Neural crest cell (in vitro differentiated cells): ENCODE data around the gene CFP. TPM values are rescaled to one million over a fixed set of nuclear protein-coding genes. Genes with fewer than 3 reads are reported as not detected.
"Not testable (repeated sequence)": the region's sequence is repeated elsewhere in the genome, so short reads cannot be mapped to it uniquely, and the experiment has no call there.

ENCODE experiments used
- DNase-seq: peaks from one replicate; pipeline ENCODE4 v3.0.0; 2021; ENCODE audit warnings: low read depth, mixed read lengths, low spot score
- H3K27ac Mint-ChIP-seq: one replicate; pipeline ENCODE4 v1.8.0; 2021; ENCODE audit warnings: mild to moderate bottlenecking, mixed read lengths; ENCODE audit not compliant: unreplicated experiment
- H3K27me3 Mint-ChIP-seq: 2 replicates; pipeline ENCODE4 v1.8.0; 2021; ENCODE audit warnings: low read depth, mild to moderate bottlenecking, mixed read lengths
- H3K36me3 Mint-ChIP-seq: 2 replicates; pipeline ENCODE4 v1.8.0; 2021; ENCODE audit warnings: low read depth, mild to moderate bottlenecking, mixed read lengths
- H3K4me1 Mint-ChIP-seq: 2 replicates; pipeline ENCODE4 v1.8.0; 2021; ENCODE audit warnings: mixed read lengths
- H3K4me3 Mint-ChIP-seq: one replicate; pipeline ENCODE4 v1.8.0; 2021; ENCODE audit warnings: mild to moderate bottlenecking, mixed read lengths
- H3K9me3 Mint-ChIP-seq: 2 replicates; pipeline ENCODE4 v1.8.0; 2021; ENCODE audit warnings: mixed read lengths
- total RNA-seq: library from RNA; stranded (reverse); gene quantifications from 2 replicates; pipeline ENCODE4 v1.2.1, GENCODE V29; 2021
- TF ChIP-seq, protein P1 (sequence below): fragments of 200-600 bp; sonication (generic); conservative IDR thresholded peaks from 2 replicates; pipeline ENCODE4 v1.5.0; 2021; ENCODE audit warnings: antibody characterized with exemption, mild to moderate bottlenecking

CFP gene
- total RNA-seq, 1 donor from 2014 or later = 1.6 TPM

DNA sequence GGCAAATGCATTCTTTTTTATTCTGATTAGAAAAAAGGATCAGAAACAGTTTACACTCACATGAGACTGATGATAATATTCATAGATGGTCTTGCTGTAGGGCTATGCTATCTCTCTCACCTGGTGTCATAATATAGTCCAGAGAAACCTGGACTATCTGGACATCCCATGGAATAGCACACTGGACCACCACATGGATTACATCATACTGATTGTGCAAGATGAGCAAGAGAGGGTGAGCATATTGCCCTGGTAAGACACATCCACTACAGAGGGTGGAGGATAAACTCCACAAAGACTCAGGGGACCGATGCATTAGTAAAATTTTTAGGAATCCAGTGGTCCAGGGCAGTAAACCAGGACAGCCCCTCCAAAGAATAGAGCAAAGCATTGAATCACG, 18.2 kb downstream of the CFP start:
- H3K27me3 Mint-ChIP-seq = no peaks in the 10 kb centered on the region
- H3K4me3 Mint-ChIP-seq = no peak overlapping the region
- no peak overlapping the region for H3K27ac Mint-ChIP-seq
- H3K36me3 Mint-ChIP-seq = no peaks in the 10 kb centered on the region
- H3K4me1 Mint-ChIP-seq = peaks cover 11% of the 10 kb centered on the region
- H3K9me3 Mint-ChIP-seq = peaks cover 6% of the 10 kb centered on the region
- TF ChIP-seq, protein P1, sequence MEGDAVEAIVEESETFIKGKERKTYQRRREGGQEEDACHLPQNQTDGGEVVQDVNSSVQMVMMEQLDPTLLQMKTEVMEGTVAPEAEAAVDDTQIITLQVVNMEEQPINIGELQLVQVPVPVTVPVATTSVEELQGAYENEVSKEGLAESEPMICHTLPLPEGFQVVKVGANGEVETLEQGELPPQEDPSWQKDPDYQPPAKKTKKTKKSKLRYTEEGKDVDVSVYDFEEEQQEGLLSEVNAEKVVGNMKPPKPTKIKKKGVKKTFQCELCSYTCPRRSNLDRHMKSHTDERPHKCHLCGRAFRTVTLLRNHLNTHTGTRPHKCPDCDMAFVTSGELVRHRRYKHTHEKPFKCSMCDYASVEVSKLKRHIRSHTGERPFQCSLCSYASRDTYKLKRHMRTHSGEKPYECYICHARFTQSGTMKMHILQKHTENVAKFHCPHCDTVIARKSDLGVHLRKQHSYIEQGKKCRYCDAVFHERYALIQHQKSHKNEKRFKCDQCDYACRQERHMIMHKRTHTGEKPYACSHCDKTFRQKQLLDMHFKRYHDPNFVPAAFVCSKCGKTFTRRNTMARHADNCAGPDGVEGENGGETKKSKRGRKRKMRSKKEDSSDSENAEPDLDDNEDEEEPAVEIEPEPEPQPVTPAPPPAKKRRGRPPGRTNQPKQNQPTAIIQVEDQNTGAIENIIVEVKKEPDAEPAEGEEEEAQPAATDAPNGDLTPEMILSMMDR = no peak
- no peak for DNase-seq

DNA sequence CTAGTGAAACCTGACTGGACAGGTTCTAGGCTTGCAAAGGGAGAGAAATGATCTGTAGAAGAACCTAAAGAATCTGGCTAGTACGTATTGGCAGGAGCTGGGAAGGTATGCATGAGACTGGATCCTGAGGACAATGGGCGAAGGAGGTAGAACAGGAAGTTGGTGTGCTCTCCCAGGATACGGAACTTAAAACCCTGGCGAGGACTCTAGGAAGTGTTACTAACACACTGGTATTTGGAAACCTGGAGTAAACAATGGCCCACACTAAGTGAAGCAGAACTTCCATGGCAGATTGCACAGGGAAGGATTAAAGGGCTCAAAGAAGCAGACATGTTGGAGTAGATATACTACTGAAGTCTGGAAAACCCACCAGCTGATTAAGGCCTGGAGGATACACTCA, 19.2 kb downstream of the CFP start:
- Mint-ChIP-seq H3K4me1 (peaks cover 11% of the 10 kb centered on the region), H3K27me3 (no peaks in the 10 kb centered on the region), H3K36me3 (no peaks in the 10 kb centered on the region), H3K27ac (no peak overlapping the region), H3K4me3 (no peak overlapping the region), H3K9me3 (peaks cover 8% of the 10 kb centered on the region)
- TF ChIP-seq, protein P1 = no peak
- no peak for DNase-seq

DNA sequence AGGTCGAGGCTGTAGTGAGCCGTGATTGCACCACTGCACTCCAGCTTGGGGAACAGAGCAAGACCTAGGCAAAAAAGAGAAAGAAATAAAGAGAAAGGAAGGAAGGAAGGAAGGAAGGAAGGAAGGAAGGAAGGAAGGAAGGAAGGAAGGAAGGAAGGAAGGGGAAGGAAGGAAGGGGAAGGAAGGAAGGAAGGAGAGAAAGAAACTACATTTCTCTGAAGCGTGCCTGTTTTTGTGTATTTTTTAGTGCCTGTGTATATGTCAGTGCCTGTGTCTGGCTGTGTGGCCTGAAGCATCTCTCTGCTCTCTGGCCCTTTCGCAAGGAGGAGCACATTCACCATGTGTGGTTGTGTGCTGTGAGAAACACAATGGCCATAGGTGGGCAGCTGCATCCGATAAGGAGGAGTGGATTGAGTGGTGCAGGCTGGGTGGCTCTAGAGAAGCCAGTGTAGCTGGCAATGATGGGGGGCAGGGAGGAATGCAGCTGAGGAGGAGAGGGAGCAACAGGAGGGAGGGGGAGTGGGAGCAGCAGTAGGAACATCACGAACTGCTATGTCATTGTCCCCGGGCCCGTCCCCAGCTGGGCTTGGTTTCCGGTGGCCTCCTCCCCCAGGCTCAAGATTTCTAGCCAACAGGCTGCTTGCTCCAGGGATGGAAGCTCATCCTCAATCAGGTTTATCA, 21.5 kb downstream of the CFP start:
- TF ChIP-seq, protein P1 = no peak
- Mint-ChIP-seq H3K4me1 (peaks cover 11% of the 10 kb centered on the region), H3K36me3 (no peaks in the 10 kb centered on the region), H3K9me3 (peaks cover 10% of the 10 kb centered on the region), H3K27ac (peak overlapping the region; percentile 97), H3K4me3 (no peak overlapping the region), H3K27me3 (no peaks in the 10 kb centered on the region)
- DNase-seq = no peak

DNA sequence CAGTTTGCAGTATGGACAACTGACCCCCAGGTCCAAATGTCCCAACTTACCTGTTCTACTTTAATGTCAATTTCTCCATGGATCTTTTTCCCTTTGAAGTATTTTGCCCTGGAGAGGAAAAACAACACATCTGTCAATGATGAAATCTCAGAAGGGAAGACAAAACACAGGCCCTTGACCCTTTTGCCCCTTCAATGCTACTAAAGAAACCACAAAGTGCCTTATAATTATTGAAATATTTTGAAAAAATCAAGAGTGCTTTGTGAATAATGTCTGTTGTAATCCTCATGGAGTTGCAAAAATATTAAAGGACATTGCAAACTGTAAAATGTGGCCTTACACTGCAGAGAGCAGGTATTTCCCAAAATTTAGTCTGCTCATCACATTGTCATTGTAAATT, 22.6 kb downstream of the CFP start:
- H3K9me3 Mint-ChIP-seq = peaks cover 10% of the 10 kb centered on the region
- H3K4me1 Mint-ChIP-seq = peaks cover 11% of the 10 kb centered on the region
- no peaks in the 10 kb centered on the region for H3K27me3 Mint-ChIP-seq
- no peak overlapping the region for H3K4me3 Mint-ChIP-seq
- H3K27ac Mint-ChIP-seq = no peak overlapping the region
- TF ChIP-seq, protein P1 = no peak
- no peaks in the 10 kb centered on the region for H3K36me3 Mint-ChIP-seq
- DNase-seq = no peak

DNA sequence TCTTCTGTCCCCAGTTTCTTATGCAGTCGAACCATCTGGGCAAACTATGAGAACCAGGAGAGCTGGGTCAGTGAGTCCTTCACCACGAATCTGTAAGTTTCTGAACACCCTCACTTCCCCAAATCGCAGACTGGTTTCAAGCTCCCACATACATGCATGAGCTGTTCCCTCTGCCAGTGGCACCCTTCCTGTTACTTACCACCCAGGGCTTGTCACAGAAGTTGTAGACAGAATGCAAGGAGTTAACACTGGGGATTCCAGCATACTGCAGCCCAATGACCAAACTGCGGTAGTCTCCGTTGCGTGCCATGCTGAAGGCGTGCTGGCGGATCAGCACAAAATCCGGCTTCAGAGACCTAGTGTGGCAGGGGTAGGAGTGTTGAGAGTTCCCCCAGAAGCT, 24.7 kb downstream of the CFP start:
- H3K4me1 Mint-ChIP-seq = peaks cover 11% of the 10 kb centered on the region
- DNase-seq = no peak
- TF ChIP-seq, protein P1 = no peak
- no peaks in the 10 kb centered on the region for H3K27me3 Mint-ChIP-seq
- no peak overlapping the region for H3K4me3 Mint-ChIP-seq
- peaks cover 11% of the 10 kb centered on the region for H3K9me3 Mint-ChIP-seq
- peaks cover 2% of the 10 kb centered on the region for H3K36me3 Mint-ChIP-seq
- H3K27ac Mint-ChIP-seq = no peak overlapping the region

DNA sequence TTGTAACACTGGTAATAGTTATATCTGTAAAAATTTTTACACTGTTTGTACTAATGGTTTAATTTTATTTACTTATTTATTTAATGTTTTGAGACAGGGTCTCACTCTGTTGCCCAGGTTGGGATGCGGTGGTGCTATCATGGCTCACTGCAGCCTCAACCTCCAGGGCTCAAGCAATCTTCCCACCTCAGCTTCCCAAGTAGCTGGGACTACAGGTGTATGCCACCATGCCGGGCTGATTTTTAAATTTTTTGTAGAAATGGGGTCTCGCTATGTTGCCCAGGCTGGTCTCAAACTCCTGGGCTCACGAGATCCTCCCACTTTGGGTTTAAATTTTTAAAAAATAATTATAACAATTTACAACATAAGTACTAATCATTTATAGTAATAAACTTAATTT, 26.6 kb downstream of the CFP start:
- not testable (repeated sequence) for H3K36me3 Mint-ChIP-seq, H3K4me1 Mint-ChIP-seq, H3K27ac Mint-ChIP-seq, H3K27me3 Mint-ChIP-seq, H3K9me3 Mint-ChIP-seq, DNase-seq, H3K4me3 Mint-ChIP-seq
